ENCODE measurements around the gene PLCB4.
"Not testable (repeated sequence)": the region's sequence is repeated elsewhere in the genome, so short reads cannot be mapped to it uniquely, and the experiment has no call there.

Gene PLCB4

GRCh38 chr20:9068841-9069663 is at the start of gene PLCB4:
PLCB4 (plus strand) TSS chr20:9069087; CDS start chr20:9307815, 238,728 bp downstream.
- H3K4me3 ChIP-seq (ENCODE audit: low read depth, low read length), result peak within 1 kb of the TSS; percentile 84

GRCh38 chr20:9019833-9020232 is 49.1 kb upstream of the PLCB4 start:
- no peak overlapping the region for H3K4me3 ChIP-seq (ENCODE audit: low read depth, low read length)

- no peak overlapping the region for H3K4me3 ChIP-seq (ENCODE audit: low read depth, low read length)
These were observed 47.7 kb upstream of the PLCB4 start for GRCh38 chr20:9021216-9021615.

GRCh38 chr20:9021699-9022098 is 47.2 kb upstream of the PLCB4 start:
- H3K4me3 ChIP-seq (ENCODE audit: low read depth, low read length), result no peak overlapping the region

- H3K4me3 ChIP-seq (ENCODE audit: low read depth, low read length), result no peak overlapping the region
These were observed 46.5 kb upstream of the PLCB4 start for GRCh38 chr20:9022376-9022775.

- H3K4me3 ChIP-seq (ENCODE audit: low read depth, low read length), result no peak overlapping the region
These were observed 44.3 kb upstream of the PLCB4 start for GRCh38 chr20:9024606-9025005.

- H3K4me3 ChIP-seq (ENCODE audit: low read depth, low read length), result no peak overlapping the region
These were observed 43.9 kb upstream of the PLCB4 start for GRCh38 chr20:9025011-9025410.

GRCh38 chr20:9025643-9026042 is 43.2 kb upstream of the PLCB4 start:
- no peak overlapping the region for H3K4me3 ChIP-seq (ENCODE audit: low read depth, low read length)

GRCh38 chr20:9027626-9028025 is 41.3 kb upstream of the PLCB4 start:
- no peak overlapping the region for H3K4me3 ChIP-seq (ENCODE audit: low read depth, low read length)

GRCh38 chr20:9028419-9028818 is 40.5 kb upstream of the PLCB4 start:
- no peak overlapping the region for H3K4me3 ChIP-seq (ENCODE audit: low read depth, low read length)

GRCh38 chr20:9031991-9032390 is 36.9 kb upstream of the PLCB4 start:
- H3K4me3 ChIP-seq (ENCODE audit: low read depth, low read length), result no peak overlapping the region

- H3K4me3 ChIP-seq (ENCODE audit: low read depth, low read length), result no peak overlapping the region
These were observed 36.1 kb upstream of the PLCB4 start for GRCh38 chr20:9032758-9033157.

- H3K4me3 ChIP-seq (ENCODE audit: low read depth, low read length), result no peak overlapping the region
These were observed 33.8 kb upstream of the PLCB4 start for GRCh38 chr20:9035126-9035525.

- no peak overlapping the region for H3K4me3 ChIP-seq (ENCODE audit: low read depth, low read length)
These were observed 32.3 kb upstream of the PLCB4 start for GRCh38 chr20:9036593-9036992.

- no peak overlapping the region for H3K4me3 ChIP-seq (ENCODE audit: low read depth, low read length)
These were observed 29.9 kb upstream of the PLCB4 start for GRCh38 chr20:9038791-9039535.

GRCh38 chr20:9040863-9041524 is 27.9 kb upstream of the PLCB4 start:
- H3K4me3 ChIP-seq (ENCODE audit: low read depth, low read length), result no peak overlapping the region

- no peak overlapping the region for H3K4me3 ChIP-seq (ENCODE audit: low read depth, low read length)
These were observed 25.5 kb upstream of the PLCB4 start for GRCh38 chr20:9043364-9043763.

GRCh38 chr20:9047928-9048327 is 21.0 kb upstream of the PLCB4 start:
- not testable (repeated sequence) for H3K4me3 ChIP-seq (ENCODE audit: low read depth, low read length)

- H3K4me3 ChIP-seq (ENCODE audit: low read depth, low read length), result no peak overlapping the region
These were observed 17.4 kb upstream of the PLCB4 start for GRCh38 chr20:9051508-9051907.

GRCh38 chr20:9052136-9052535 is 16.8 kb upstream of the PLCB4 start:
- H3K4me3 ChIP-seq (ENCODE audit: low read depth, low read length), result no peak overlapping the region

GRCh38 chr20:9053108-9053507 is 15.8 kb upstream of the PLCB4 start:
- no peak overlapping the region for H3K4me3 ChIP-seq (ENCODE audit: low read depth, low read length)

GRCh38 chr20:9054176-9054575 is 14.7 kb upstream of the PLCB4 start:
- no peak overlapping the region for H3K4me3 ChIP-seq (ENCODE audit: low read depth, low read length)

Measured in iPS-11a (cell line).